GM18868 (cell line): ENCODE results near the gene PPP2R2C.

ENCODE experiments used
- ATAC-seq: cut with Tn5 transposase; IDR thresholded peaks from one replicate; pipeline ENCODE4 v1.9.1; 2021; ENCODE audit warnings: mild to moderate bottlenecking, moderate library complexity; ENCODE audit not compliant: unreplicated experiment

PPP2R2C gene

GRCh38 chr4:6348408-6348807 is 124.0 kb downstream of the PPP2R2C start:
- no peak for ATAC-seq

GRCh38 chr4:6347511-6348045 is 124.8 kb downstream of the PPP2R2C start:
- ATAC-seq, result no peak

- ATAC-seq, result no peak
Measured at GRCh38 chr4:6346373-6347110, 125.9 kb downstream of the PPP2R2C start.

- ATAC-seq, result no peak
Measured at GRCh38 chr4:6345866-6346265, 126.5 kb downstream of the PPP2R2C start.

- no peak for ATAC-seq
Measured at GRCh38 chr4:6345096-6345830, 127.2 kb downstream of the PPP2R2C start.

GRCh38 chr4:6343939-6344408 is 128.4 kb downstream of the PPP2R2C start:
- ATAC-seq, result no peak

GRCh38 chr4:6342530-6343293 is 129.7 kb downstream of the PPP2R2C start:
- no peak for ATAC-seq

- no peak for ATAC-seq
Measured at GRCh38 chr4:6341696-6342095, 130.7 kb downstream of the PPP2R2C start.

GRCh38 chr4:6340446-6341015 is 131.9 kb downstream of the PPP2R2C start:
- ATAC-seq, result no peak

GRCh38 chr4:6339818-6340445 is 132.5 kb downstream of the PPP2R2C start:
- no peak for ATAC-seq

GRCh38 chr4:6338951-6339817 is 133.2 kb downstream of the PPP2R2C start:
- no peak for ATAC-seq

- no peak for ATAC-seq
Measured at GRCh38 chr4:6338175-6338950, 134.1 kb downstream of the PPP2R2C start.

GRCh38 chr4:6337331-6337935 is 135.0 kb downstream of the PPP2R2C start:
- ATAC-seq, result no peak

GRCh38 chr4:6336166-6336565 is 136.2 kb downstream of the PPP2R2C start:
- no peak for ATAC-seq

- no peak for ATAC-seq
Measured at GRCh38 chr4:6335040-6335590, 137.3 kb downstream of the PPP2R2C start.

GRCh38 chr4:6334203-6334887 is 138.1 kb downstream of the PPP2R2C start:
- no peak for ATAC-seq
